Lung microvascular endothelial cell (primary cell): ENCODE measurements around the gene RGS6. TPM values are rescaled to one million over a fixed set of nuclear protein-coding genes. Genes with fewer than 3 reads are reported as not detected.

Experiments
- DNase-seq, 2 donors: peaks; one replicate each; pipeline versions ENCODE4 v3.0.0 to v3.0.0-alpha.2; 2010; ENCODE audit warnings: low read depth in 2 of 2
- total RNA-seq: library from RNA; depleted of rRNA; stranded (reverse); fragments of >200 nt; gene quantifications from 2 replicates; pipeline ENCODE4 v1.2.1, GENCODE V29; 2014

Gene RGS6
- total RNA-seq, 1 donor from 2014 or later, result not detected

- DNase-seq, result no peak
These were observed 642.5 kb downstream of the RGS6 start for GRCh38 chr14:72574715-72575114.

GRCh38 chr14:72576258-72576657 is 644.0 kb downstream of the RGS6 start:
- no peak for DNase-seq

GRCh38 chr14:72577521-72577920 is 645.3 kb downstream of the RGS6 start:
- no peak for DNase-seq

- no peak for DNase-seq
These were observed 646.3 kb downstream of the RGS6 start for GRCh38 chr14:72578514-72578913.

GRCh38 chr14:72582582-72582981 is 650.4 kb downstream of the RGS6 start:
- DNase-seq, result no peak

GRCh38 chr14:72583316-72584272 is 651.4 kb downstream of the RGS6 start:
- DNase-seq, result no peak

GRCh38 chr14:72588521-72588920 is 656.3 kb downstream of the RGS6 start:
- DNase-seq, result no peak

- DNase-seq, result no peak
These were observed 657.4 kb downstream of the RGS6 start for GRCh38 chr14:72589652-72590051.

- peak in 1 of 2 donors; percentile 24 for DNase-seq
These were observed 658.3 kb downstream of the RGS6 start for GRCh38 chr14:72590577-72590976.

GRCh38 chr14:72591391-72591790 is 659.2 kb downstream of the RGS6 start:
- DNase-seq, result no peak

- no peak for DNase-seq
These were observed 662.1 kb downstream of the RGS6 start for GRCh38 chr14:72594099-72594901.

GRCh38 chr14:72595152-72595862 is 663.1 kb downstream of the RGS6 start:
- DNase-seq, result no peak

GRCh38 chr14:72597252-72598233 is 665.3 kb downstream of the RGS6 start:
- DNase-seq, result no peak

- DNase-seq, result no peak
These were observed 666.1 kb downstream of the RGS6 start for GRCh38 chr14:72598306-72598705.

GRCh38 chr14:72599579-72600470 is 667.6 kb downstream of the RGS6 start:
- DNase-seq, result no peak

GRCh38 chr14:72600551-72601330 is 668.5 kb downstream of the RGS6 start:
- DNase-seq, result no peak

- no peak for DNase-seq
These were observed 671.4 kb downstream of the RGS6 start for GRCh38 chr14:72603639-72604038.

GRCh38 chr14:72604133-72604532 is 671.9 kb downstream of the RGS6 start:
- no peak for DNase-seq
